GM21381 (cell line): ENCODE measurements around the gene ARHGAP12.

Source experiments
- ATAC-seq: cut with Tn5 transposase; IDR thresholded peaks from one replicate; pipeline ENCODE4 v1.9.1; 2021; ENCODE audit warnings: mild to moderate bottlenecking, moderate library complexity; ENCODE audit not compliant: unreplicated experiment

ARHGAP12 gene

DNA sequence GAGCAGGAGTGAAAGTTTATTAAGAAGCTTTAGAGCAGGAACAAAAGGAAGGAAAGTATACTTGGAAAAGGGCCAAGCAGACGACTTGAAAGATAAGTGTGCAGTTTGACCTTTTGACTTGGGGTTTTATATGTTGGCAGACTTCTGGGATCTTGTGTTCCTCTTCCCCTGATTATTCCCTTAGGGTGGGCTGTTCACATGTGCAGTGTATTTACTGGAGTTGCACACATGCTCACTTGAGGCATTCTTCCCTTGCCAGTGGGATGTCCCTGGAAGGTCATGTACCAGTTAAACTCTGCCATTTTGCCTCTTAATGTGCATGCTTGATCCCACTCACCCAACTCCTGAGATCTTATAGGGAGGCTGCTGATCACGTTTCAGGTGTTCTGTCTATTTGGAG, 23.4 kb upstream of the ARHGAP12 start:
- ATAC-seq = no peak

DNA sequence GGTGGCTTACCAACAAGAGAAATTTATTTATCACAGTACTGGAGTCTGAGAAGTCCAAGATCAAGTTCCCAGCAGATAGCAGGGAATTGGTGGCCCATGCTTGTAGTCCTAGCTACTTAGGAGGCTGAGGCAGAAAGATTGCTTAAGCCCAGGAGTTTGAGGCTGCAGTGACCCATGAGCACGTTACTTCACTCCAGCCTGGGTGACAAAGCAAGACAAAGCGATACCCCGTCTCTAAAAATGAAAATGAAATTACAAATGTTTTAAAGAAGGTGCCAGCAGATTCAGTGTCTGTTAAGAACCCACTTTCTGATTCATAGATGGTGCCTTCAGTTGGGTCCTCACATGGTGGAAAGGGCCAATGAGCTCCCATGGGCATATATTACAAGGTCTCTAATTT, 20.6 kb upstream of the ARHGAP12 start:
- no peak for ATAC-seq

GRCh38 chr10:31948021-31948420, 19.4 kb upstream of the ARHGAP12 start:
- no peak for ATAC-seq

DNA sequence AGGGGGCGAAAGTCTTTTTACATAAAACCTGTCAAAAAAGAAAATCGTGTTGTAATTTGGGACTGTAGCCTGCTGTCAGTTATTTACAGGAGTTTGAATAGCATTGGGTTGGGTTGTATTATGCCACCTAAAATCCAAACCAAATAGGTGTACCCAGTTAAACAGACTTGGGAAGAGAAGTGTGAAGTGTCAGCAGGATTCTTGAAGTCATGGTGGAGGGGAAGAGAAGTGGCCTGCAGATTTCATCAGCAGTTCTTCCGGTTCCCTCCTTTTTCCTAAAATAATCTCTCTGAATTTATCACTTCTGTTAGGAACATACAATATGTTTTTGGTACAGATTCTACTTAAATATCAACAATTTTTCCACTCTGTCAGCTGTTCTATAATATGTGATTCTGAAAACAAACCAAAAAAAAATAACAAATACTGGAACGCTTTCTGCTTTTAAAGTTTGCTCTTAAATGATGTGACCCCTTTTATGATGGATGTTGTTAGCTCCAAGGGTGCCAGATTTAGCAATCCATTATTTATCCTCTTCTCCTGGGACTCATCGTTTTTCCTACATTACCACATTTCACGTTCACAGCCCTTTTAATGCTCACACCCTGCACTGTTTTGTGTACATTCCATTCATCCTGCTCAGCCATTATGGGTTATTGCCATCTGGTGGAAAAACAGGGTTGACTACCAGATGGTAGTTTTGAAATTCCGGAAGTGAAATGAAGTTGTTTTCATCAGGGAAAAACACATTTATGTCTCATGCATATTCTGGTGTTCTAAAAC, 18.7 kb upstream of the ARHGAP12 start:
- ATAC-seq = no peak

- ATAC-seq = no peak
Observed at GRCh38 chr10:31945392-31945791, 16.8 kb upstream of the ARHGAP12 start.

GRCh38 chr10:31944071-31944433, 15.4 kb upstream of the ARHGAP12 start:
- ATAC-seq = no peak

GRCh38 chr10:31942892-31943291, 14.3 kb upstream of the ARHGAP12 start:
- no peak for ATAC-seq

DNA sequence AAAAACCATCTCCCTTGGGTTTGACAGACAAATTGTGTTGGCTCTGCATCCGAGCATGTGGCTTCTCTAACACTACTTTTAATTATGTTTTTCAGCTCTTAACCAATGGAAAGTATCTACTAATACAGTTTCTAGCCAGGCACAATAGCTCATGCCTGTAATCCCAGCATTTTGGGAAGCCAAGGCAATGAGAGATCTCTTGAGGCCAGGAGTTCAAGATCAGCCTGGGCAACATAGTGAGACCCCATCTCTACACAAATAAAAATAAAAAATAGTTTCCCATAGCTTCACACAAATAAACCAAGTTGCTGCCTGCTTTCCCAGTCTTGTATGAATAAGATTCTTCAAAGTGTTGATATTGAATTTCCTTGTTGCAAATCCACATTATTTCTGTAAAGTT, 13.8 kb upstream of the ARHGAP12 start:
- ATAC-seq = no peak

GRCh38 chr10:31940839-31941653, 12.4 kb upstream of the ARHGAP12 start:
- no peak for ATAC-seq

DNA sequence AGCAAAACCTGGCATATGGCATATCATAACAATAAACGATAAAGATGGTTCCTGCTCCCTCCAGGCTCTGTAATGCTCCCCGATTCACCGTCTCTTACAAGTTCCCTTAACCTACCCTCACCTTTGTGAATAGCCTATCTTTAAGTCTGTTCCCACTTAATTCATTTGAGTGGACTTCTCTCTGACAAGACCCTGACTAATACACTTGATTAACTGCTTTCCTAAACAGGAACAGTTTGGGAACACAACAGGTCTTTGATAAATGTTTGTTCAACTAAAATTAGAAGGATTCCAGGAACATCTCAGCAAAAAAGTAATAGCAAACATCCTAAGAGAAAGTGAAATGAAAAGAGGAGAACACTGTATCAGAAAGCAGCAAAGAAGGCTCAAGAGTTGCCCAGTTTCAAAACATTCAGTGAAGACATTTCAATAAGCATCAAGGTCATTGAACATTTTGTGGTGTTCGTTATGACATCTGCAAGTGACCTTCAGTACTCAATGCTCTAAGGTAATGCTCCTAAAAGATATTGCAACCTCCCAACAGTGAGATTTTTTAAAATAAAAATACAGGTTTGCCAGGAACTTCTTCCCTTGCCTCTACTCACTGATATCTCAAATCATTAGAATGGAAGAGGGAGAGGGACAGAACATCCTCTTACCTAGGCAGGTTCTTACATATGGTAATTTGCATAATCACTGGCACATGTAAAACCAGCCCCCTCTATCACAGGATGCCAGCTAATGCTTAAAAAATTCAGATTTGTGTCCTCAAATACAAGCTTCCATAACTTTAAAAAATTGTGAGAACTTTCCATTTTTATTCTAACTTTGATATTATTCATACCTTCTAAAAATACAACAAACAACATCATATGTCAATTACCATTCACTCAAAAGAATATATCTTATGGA, 11.4 kb upstream of the ARHGAP12 start:
- no peak for ATAC-seq

DNA sequence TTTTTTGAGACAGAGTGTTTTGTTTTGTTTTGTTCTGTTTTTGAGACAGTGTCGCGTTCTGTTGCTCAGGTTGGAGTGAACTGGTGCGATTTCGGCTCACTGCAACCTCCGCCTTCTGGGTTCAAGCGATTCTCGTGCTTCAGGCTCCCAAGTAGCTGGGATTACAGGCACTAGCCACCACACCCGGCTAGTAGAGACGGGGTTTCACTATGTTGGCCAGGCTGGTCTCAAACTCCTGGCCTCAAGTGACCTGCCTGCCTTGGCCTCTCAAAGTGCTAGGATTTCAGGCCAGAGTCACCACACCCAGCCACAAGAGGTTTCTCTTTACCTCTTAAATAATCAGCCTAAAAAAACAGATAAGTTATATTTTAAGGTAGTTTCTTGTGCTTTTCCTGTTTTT, 8.7 kb upstream of the ARHGAP12 start:
- no peak for ATAC-seq

GRCh38 chr10:31936933-31937332, 8.3 kb upstream of the ARHGAP12 start:
- no peak for ATAC-seq

DNA sequence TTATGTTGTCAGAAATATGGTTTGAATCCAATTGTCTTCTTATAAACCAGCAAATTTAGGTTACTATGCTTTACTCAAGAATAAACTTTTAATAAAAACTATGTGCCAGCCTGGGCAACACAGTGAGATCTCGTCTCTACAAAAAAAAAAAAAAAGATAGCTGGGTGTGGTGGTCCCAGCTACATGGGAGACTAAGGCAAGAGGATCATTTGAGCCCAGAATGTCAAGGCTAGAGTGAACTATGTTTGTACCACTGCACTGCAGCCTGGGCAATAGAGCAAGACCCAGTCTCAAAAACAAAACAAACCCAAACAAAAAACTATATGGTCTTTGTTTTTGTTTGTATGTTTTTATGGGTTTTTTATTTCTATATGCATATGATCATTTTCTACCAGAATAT, 7.5 kb upstream of the ARHGAP12 start:
- no peak for ATAC-seq

- no peak for ATAC-seq
Observed at GRCh38 chr10:31935678-31936077, 7.0 kb upstream of the ARHGAP12 start.

DNA sequence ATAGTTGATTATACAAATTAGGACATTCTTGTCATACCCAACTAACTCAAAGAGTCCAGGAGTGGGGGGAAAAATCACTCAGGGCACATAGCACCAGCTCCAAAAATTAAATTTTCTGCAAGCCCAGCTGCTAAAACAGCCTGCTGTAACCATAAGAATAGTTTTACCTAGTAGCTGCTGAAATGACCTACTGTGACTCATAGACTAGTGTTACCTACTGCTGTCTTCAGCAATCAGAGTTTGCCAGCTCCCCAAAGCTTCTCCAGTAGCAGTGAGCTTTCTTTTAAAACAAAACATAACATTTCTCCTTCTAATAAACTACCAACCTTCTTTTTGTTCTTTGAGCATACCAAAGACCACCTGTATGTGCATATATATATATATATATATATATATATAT, 4.2 kb upstream of the ARHGAP12 start:
- no peak for ATAC-seq

GRCh38 chr10:31930856-31931255, 2.2 kb upstream of the ARHGAP12 start:
- ATAC-seq = no peak

DNA sequence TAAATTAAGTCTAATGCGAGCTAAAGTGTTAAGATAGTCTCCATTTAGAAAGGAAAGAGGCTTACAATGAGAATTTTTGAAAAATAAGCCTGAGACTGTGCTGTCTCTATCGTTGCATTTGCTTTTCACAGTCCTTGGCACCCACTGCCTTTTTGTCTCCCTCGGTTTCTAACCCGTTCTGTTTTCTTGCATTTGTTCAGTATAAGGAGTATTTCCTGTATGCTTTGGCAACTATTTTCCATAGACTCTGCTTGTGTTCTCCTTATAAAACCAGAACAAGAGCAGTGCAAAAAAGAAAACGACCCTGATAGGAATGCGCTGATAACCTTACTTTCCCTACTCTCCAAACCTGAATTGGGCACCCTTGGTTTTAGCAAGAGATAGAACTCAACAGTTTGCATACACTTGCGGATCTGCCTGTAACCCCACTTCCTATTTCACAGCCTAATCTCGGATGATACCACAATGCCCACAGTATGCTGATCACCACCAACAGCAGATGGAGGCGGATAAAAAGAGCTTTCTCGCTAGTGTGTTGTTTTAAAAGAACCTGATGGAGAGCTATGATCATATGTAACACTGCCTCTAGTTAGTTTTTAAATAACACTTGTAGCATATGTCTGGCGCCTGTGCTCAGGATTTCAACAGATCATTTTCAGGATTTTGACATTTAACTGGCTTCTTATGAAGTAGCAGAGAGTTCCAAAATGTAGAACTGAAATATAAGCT, 1.6 kb upstream of the ARHGAP12 start:
- peak; percentile 32 for ATAC-seq

DNA sequence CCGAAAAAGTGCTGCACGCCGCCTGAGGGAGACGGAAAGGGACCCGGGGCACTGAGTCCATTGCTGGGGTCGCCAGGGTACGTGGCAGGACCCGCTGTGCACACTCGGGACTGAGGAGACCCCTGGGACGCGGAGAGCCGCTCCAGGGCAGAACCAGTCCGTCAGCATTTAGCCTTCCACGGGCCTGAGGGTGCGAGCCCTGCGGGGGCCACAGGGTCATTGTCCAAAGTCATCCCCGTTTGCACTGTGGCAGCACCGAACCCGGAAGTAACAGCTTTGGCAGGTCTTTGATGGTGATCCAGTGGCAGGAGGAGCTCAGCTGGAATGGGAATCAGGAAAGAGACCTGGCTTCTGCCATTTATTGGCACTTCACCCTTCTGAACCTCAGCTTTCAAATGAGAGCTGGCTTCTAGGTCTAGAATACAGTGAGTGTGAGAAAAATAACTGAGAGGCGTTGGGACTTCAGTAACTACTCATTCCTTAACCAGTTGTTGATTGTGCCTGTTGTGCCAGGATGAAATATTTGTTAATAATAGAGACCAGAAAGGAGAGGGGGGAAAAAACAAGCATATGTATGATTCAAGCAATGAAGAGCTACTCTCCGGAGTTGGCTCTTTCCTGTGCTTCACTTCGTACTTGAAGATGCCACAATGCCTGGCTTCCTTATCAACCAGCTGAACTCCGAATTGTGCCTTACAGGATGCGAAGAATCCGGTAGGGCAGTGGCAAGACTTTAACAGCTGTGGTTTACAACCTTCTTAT, 811 bp upstream of the ARHGAP12 start:
- ATAC-seq = peak; percentile 14

GRCh38 chr10:31927884-31928548, 615 bp downstream of the ARHGAP12 start:
- ATAC-seq = peak; percentile 36

GRCh38 chr10:31927565-31927883, 1.1 kb downstream of the ARHGAP12 start:
- no peak for ATAC-seq
